ENCODE results near the gene SEC23IP.

- TF ChIP-seq CTCF (conservative IDR thresholded peaks at IDR 0.05 in 1 of 2, IDR thresholded peaks at IDR 0.05 in 1 of 2; ENCODE audit: extremely low read depth in 1 of 2, insufficient read depth in 1 of 2, low read depth in 1 of 2, low read length in 2 of 2) (no peak), EZH2 (IDR thresholded peaks at IDR 0.05; ENCODE audit: borderline replicate concordance, low read length) (no peak)
These were observed 89.3 kb downstream of the SEC23IP start for GRCh38 chr10:119981826-119982225.

Data from mammary epithelial cell (primary cell).